ENCODE measurements around the gene POFUT2. TPM values are rescaled to one million over a fixed set of nuclear protein-coding genes. Genes with fewer than 3 reads are reported as not detected.
A peak's percentile ranks its signal among the peaks of the same experiment; 100 is the strongest.

POFUT2 gene
- 20.0 TPM for polyA plus RNA-seq (2013)

DNA sequence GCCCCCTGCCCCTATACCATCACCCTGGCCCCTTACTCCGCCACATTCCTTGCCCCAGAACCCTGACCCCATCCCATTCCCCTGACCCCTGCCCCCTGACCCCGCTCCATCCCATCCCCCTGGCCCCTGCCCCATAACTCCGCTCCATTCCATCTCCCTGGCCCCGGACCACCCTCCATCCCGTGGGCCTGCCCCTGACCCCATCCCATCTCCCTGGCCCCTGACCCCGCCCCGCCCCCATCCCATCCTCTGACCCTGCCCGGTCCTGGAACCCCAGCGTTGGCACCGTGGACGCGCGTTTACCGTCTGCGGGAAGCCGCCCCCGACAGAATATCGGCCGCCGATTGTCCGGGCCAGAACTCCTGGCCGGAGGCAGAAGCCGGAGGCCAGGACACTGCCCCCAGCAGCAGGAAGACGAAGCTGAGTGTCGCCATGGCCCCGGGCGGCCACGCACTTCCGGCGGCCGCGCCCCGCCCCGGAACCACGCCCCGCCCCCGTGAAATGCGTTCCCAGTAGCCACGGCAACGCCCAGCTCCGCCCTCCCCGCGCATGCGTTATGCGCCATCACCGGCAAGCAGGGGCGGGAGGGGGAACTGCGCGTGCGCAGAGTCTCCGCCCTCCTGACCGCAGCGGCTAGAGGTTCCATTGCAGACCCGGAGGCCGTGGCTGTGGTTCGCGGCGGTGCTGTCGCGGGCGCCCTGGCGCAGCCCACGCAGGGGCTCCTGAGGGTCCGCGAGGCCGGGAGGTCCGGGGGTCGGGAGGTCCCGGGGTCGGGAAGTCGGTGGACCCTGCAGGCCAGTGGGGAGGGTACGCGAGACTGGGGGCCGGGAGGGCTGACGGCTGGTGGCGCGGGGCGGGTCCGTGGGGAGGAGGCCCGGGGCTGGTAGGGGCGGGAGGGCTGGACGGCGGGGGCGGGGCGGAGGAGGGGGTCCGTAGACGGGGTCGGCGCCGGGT lies at the start of gene POFUT2:
POFUT2 (minus strand) TSS at position 458 of the 954 bp plus-strand sequence; CDS start at position 434, 24 bp downstream.
- peak within 1 kb of the TSS; percentile 64 to 86 (median 74) for H3K4me3 ChIP-seq (ENCODE audit: control insufficient read depth in 1 of 7, extremely low read depth in 1 of 7, insufficient read depth in 4 of 7, low read depth in 2 of 7, low read length in 6 of 7)
- POLR2A ChIA-PET, result interaction anchor here (0.6 kb wide), 1 partner anchor 31 kb away, joined by 3 read pairs; no protein-coding TSS in a partner anchor
- H3K36me3 ChIP-seq (ENCODE audit: control insufficient read depth in 4 of 4, insufficient read depth in 4 of 4, low read length in 3 of 4), result peaks cover 6 to 31% (median 28%) of the 10 kb centered on the region in 4 experiments
- peaks cover 0 to 21% (median 19%) of the 10 kb centered on the region in 4 experiments for H3K4me1 ChIP-seq (ENCODE audit: control extremely low read depth in 1 of 4, control insufficient read depth in 4 of 4, insufficient read depth in 4 of 4, low read length in 3 of 4)
- no peaks in the 10 kb centered on the region for H3K27me3 ChIP-seq (replicated peaks in 2 of 5; ENCODE audit: control insufficient read depth in 4 of 5, insufficient read depth in 5 of 5, low read length in 4 of 5)
- H3K9me3 ChIP-seq (ENCODE audit: control extremely low read depth in 1 of 5, control insufficient read depth in 4 of 5, insufficient read depth in 2 of 5, low read depth in 1 of 5, low read length in 4 of 5), result no peaks in the 10 kb centered on the region
- under 1% methylated on average over 56 of the region's 90 CpGs for WGBS (ENCODE audit: insufficient coverage)
- H3K27ac ChIP-seq (ENCODE audit: insufficient read depth in 1 of 2, low read depth in 1 of 2, low read length in 2 of 2, poor library complexity in 1 of 2, severe bottlenecking in 2 of 2), result peak within 1 kb of the TSS in 1 of 2 experiments; percentile 81
- CTCF ChIA-PET, result interaction anchor here (1.0 to 1.7 kb wide), 3 partner anchors 21 to 147 kb away, joined by 3 to 10 read pairs (median 5); no protein-coding TSS in a partner anchor
- peak; percentile 93 to 97 (median 95) for DNase-seq

DNA sequence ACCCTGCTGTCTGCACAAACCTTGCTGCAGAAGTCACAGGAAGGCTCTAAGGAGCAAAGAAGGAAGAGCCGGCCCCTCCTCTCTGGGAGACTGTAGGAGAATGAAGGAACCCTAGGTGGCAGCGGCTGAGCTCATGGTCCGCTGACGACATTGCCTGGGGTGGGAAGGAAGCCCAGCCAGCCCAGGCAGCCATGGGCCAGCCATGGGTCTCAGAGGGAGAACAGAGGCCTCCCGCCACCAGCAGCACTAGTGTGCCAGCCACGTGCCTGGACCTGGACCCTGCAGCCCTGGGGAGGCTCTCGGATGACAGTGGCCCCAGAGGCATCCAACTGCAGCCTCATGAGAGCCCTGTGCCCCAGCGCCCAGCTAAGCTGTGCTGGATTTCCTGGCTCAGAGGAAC lies 49.2 kb upstream of the POFUT2 start:
- no peaks in the 10 kb centered on the region for H3K36me3 ChIP-seq (ENCODE audit: control insufficient read depth in 4 of 4, insufficient read depth in 4 of 4, low read length in 3 of 4)
- POLR2A ChIA-PET, result no interaction called here
- H3K27me3 ChIP-seq (replicated peaks in 2 of 5; ENCODE audit: control insufficient read depth in 4 of 5, insufficient read depth in 5 of 5, low read length in 4 of 5), result peaks cover 0 to 5% (median 0%) of the 10 kb centered on the region in 5 experiments
- no peaks in the 10 kb centered on the region for H3K9me3 ChIP-seq (ENCODE audit: control extremely low read depth in 1 of 5, control insufficient read depth in 4 of 5, insufficient read depth in 2 of 5, low read depth in 1 of 5, low read length in 4 of 5)
- CTCF ChIA-PET, result no interaction called here
- H3K4me3 ChIP-seq (ENCODE audit: control insufficient read depth in 1 of 7, extremely low read depth in 1 of 7, insufficient read depth in 4 of 7, low read depth in 2 of 7, low read length in 6 of 7), result no peak overlapping the region
- 75% methylated on average over 7 of the region's 8 CpGs for WGBS (ENCODE audit: insufficient coverage)
- H3K4me1 ChIP-seq (ENCODE audit: control extremely low read depth in 1 of 4, control insufficient read depth in 4 of 4, insufficient read depth in 4 of 4, low read length in 3 of 4), result peaks cover 0 to 4% (median 0%) of the 10 kb centered on the region in 4 experiments
- no peak overlapping the region for H3K27ac ChIP-seq (ENCODE audit: insufficient read depth in 1 of 2, low read depth in 1 of 2, low read length in 2 of 2, poor library complexity in 1 of 2, severe bottlenecking in 2 of 2)
- no peak for DNase-seq

DNA sequence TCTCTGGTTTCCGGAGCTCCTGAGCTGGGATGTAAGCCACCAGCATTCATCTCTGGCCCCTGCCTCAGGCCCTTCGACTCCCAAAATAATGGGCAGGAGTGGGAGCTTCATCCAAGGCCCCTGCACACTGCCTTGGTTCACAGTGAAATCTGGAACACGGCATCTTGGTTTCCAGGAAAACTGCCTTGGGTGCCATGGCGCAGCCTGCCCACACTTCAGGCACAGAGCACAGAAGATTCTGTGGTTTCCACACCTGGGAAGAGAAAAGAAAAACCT lies 48.8 kb upstream of the POFUT2 start:
- Histone ChIP-seq H3K9me3 (ENCODE audit: control extremely low read depth in 1 of 5, control insufficient read depth in 4 of 5, insufficient read depth in 2 of 5, low read depth in 1 of 5, low read length in 4 of 5) (no peaks in the 10 kb centered on the region), H3K4me1 (ENCODE audit: control extremely low read depth in 1 of 4, control insufficient read depth in 4 of 4, insufficient read depth in 4 of 4, low read length in 3 of 4) (peaks cover 0 to 2% (median 0%) of the 10 kb centered on the region in 4 experiments), H3K27ac (ENCODE audit: insufficient read depth in 1 of 2, low read depth in 1 of 2, low read length in 2 of 2, poor library complexity in 1 of 2, severe bottlenecking in 2 of 2) (no peak overlapping the region), H3K27me3 (replicated peaks in 2 of 5; ENCODE audit: control insufficient read depth in 4 of 5, insufficient read depth in 5 of 5, low read length in 4 of 5) (peaks cover 0 to 5% (median 0%) of the 10 kb centered on the region in 5 experiments), H3K4me3 (ENCODE audit: control insufficient read depth in 1 of 7, extremely low read depth in 1 of 7, insufficient read depth in 4 of 7, low read depth in 2 of 7, low read length in 6 of 7) (no peak overlapping the region), H3K36me3 (ENCODE audit: control insufficient read depth in 4 of 4, insufficient read depth in 4 of 4, low read length in 3 of 4) (no peaks in the 10 kb centered on the region)
- 95% methylated on average over 4 of the region's 4 CpGs for WGBS (ENCODE audit: insufficient coverage)
- POLR2A ChIA-PET, result no interaction called here
- CTCF ChIA-PET, result no interaction called here
- no peak for DNase-seq

DNA sequence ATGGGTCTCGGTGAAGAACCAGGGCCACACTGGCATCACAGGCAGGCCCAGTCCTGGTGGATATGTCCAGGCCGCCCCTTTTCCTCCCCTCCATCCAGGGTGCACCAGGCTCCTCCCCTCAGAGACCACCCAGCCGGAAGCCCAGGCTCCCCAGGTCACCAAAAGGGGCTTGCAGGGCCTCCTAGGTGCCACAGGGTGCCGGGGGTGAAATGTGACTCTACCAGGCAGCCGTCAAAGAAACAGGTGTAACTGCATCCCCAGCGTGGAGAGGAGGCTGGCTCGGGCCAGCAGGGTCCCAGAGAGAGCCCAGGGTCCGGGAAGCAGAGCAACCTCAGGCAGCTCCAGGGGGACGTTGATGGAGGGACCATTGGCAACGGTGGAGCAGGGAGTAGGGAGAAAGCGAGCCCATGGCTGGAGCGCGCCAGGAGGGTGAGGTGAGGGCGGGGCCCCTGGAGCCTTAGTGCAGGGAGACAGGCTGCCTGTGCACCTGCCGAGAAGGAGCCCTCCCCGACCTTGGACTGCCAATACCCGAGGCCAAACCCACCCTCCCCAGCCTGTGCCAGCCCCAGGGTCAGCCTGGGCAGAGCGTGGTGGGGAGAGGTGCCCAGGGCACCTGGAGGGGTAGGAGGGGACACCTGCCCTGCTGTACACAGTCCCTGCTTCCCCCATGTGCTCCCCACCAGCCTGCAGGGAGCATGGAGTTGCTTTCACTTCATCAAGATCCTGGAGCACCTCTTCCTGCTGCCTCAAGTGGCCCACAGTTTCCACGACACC lies 48.3 kb upstream of the POFUT2 start:
- POLR2A ChIA-PET, result no interaction called here
- H3K27ac ChIP-seq (ENCODE audit: insufficient read depth in 1 of 2, low read depth in 1 of 2, low read length in 2 of 2, poor library complexity in 1 of 2, severe bottlenecking in 2 of 2), result no peak overlapping the region
- 92% methylated on average over 18 of the region's 19 CpGs for WGBS (ENCODE audit: insufficient coverage)
- peaks cover 0 to 5% (median 0%) of the 10 kb centered on the region in 5 experiments for H3K27me3 ChIP-seq (replicated peaks in 2 of 5; ENCODE audit: control insufficient read depth in 4 of 5, insufficient read depth in 5 of 5, low read length in 4 of 5)
- no peak for DNase-seq
- no peaks in the 10 kb centered on the region for H3K4me1 ChIP-seq (ENCODE audit: control extremely low read depth in 1 of 4, control insufficient read depth in 4 of 4, insufficient read depth in 4 of 4, low read length in 3 of 4)
- H3K9me3 ChIP-seq (ENCODE audit: control extremely low read depth in 1 of 5, control insufficient read depth in 4 of 5, insufficient read depth in 2 of 5, low read depth in 1 of 5, low read length in 4 of 5), result no peaks in the 10 kb centered on the region
- CTCF ChIA-PET, result interaction anchor here (0.6 kb wide), 1 partner anchor 11 kb away, joined by 3 read pairs; no protein-coding TSS in a partner anchor
- H3K36me3 ChIP-seq (ENCODE audit: control insufficient read depth in 4 of 4, insufficient read depth in 4 of 4, low read length in 3 of 4), result no peaks in the 10 kb centered on the region
- no peak overlapping the region for H3K4me3 ChIP-seq (ENCODE audit: control insufficient read depth in 1 of 7, extremely low read depth in 1 of 7, insufficient read depth in 4 of 7, low read depth in 2 of 7, low read length in 6 of 7)

DNA sequence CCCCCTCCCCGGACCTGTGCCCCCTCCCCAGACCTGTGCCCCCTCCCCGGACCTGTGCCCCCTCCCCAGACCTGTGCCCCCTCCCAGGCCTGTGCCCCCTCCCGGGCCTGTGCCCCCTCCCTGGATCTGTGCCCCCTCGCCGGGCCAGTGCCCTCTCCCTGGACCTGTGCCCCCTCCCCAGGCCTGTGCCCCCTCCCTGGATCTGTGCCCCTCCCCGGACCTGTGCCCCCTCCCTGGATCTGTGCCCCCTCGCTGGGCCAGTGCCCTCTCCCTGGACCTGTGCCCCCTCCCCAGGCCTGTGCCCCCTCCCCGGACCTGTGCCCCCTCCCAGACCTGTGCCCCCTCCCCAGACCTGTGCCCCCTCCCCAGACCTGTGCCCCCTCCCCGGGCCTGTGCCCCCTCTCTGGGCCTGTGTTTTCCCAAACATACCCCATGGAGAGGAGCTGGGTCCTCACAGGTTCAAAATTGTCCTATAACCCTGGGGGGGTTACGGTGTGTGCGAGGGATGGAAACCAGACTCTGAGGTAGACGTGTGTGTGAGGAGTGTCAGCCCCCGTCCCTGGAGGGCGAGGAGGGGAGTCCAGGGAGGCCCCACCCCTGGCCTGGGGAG lies 47.6 kb upstream of the POFUT2 start:
- no peaks in the 10 kb centered on the region for H3K4me1 ChIP-seq (ENCODE audit: control extremely low read depth in 1 of 4, control insufficient read depth in 4 of 4, insufficient read depth in 4 of 4, low read length in 3 of 4)
- ChIA-PET CTCF (interaction anchor here (0.6 kb wide), 1 partner anchor 12 kb away, joined by 3 read pairs; no protein-coding TSS in a partner anchor), POLR2A (no interaction called here)
- no peak overlapping the region for H3K4me3 ChIP-seq (ENCODE audit: control insufficient read depth in 1 of 7, extremely low read depth in 1 of 7, insufficient read depth in 4 of 7, low read depth in 2 of 7, low read length in 6 of 7)
- H3K9me3 ChIP-seq (ENCODE audit: control extremely low read depth in 1 of 5, control insufficient read depth in 4 of 5, insufficient read depth in 2 of 5, low read depth in 1 of 5, low read length in 4 of 5), result no peaks in the 10 kb centered on the region
- no peak for DNase-seq
- no peak overlapping the region for H3K27ac ChIP-seq (ENCODE audit: insufficient read depth in 1 of 2, low read depth in 1 of 2, low read length in 2 of 2, poor library complexity in 1 of 2, severe bottlenecking in 2 of 2)
- peaks cover 0 to 5% (median 0%) of the 10 kb centered on the region in 5 experiments for H3K27me3 ChIP-seq (replicated peaks in 2 of 5; ENCODE audit: control insufficient read depth in 4 of 5, insufficient read depth in 5 of 5, low read length in 4 of 5)
- 100% methylated on average over 4 of the region's 14 CpGs for WGBS (ENCODE audit: insufficient coverage)
- no peaks in the 10 kb centered on the region for H3K36me3 ChIP-seq (ENCODE audit: control insufficient read depth in 4 of 4, insufficient read depth in 4 of 4, low read length in 3 of 4)

GRCh38 chr21:45334591-45335081 lies 46.9 kb upstream of the POFUT2 start:
- Histone ChIP-seq H3K9me3 (ENCODE audit: control extremely low read depth in 1 of 5, control insufficient read depth in 4 of 5, insufficient read depth in 2 of 5, low read depth in 1 of 5, low read length in 4 of 5) (no peaks in the 10 kb centered on the region), H3K27me3 (replicated peaks in 2 of 5; ENCODE audit: control insufficient read depth in 4 of 5, insufficient read depth in 5 of 5, low read length in 4 of 5) (peaks cover 0 to 5% (median 0%) of the 10 kb centered on the region in 5 experiments), H3K27ac (ENCODE audit: insufficient read depth in 1 of 2, low read depth in 1 of 2, low read length in 2 of 2, poor library complexity in 1 of 2, severe bottlenecking in 2 of 2) (no peak overlapping the region), H3K36me3 (ENCODE audit: control insufficient read depth in 4 of 4, insufficient read depth in 4 of 4, low read length in 3 of 4) (no peaks in the 10 kb centered on the region), H3K4me3 (ENCODE audit: control insufficient read depth in 1 of 7, extremely low read depth in 1 of 7, insufficient read depth in 4 of 7, low read depth in 2 of 7, low read length in 6 of 7) (no peak overlapping the region), H3K4me1 (ENCODE audit: control extremely low read depth in 1 of 4, control insufficient read depth in 4 of 4, insufficient read depth in 4 of 4, low read length in 3 of 4) (no peaks in the 10 kb centered on the region)
- no peak for DNase-seq
- CTCF ChIA-PET, result no interaction called here
- 98% methylated on average over 7 of the region's 9 CpGs for WGBS (ENCODE audit: insufficient coverage)
- POLR2A ChIA-PET, result no interaction called here

All from common myeloid progenitor, CD34-positive (primary cell).